HG03378 (cell line): ENCODE measurements around the gene FBXL22.
"Not testable (repeated sequence)": the region's sequence is repeated elsewhere in the genome, so short reads cannot be mapped to it uniquely, and the experiment has no call there.

Source experiments
- ATAC-seq: cut with Tn5 transposase; IDR thresholded peaks from one replicate; pipeline ENCODE4 v1.9.1; 2021; ENCODE audit warnings: mild to moderate bottlenecking, moderate library complexity; ENCODE audit not compliant: unreplicated experiment

FBXL22 gene

DNA sequence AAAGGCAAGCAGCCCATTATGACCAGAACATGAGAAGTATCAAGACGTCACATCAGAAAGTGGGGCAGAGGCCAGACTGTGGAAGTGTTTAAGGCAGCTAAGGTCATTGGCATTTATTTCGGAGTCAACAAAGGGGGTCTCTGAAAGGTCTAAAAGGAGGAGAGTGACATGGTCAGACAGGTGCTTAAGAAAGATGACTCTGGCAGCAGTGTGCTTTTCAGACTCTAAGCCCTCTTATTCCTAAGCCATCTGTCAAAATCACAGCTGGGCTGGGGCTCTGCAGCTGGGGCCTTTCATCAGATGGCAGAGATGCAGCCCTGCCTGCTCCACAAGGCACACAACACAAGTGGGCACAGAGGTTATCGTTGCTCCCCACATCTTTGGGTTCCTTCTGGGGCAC is 14.0 kb downstream of the FBXL22 start:
- no peak for ATAC-seq

DNA sequence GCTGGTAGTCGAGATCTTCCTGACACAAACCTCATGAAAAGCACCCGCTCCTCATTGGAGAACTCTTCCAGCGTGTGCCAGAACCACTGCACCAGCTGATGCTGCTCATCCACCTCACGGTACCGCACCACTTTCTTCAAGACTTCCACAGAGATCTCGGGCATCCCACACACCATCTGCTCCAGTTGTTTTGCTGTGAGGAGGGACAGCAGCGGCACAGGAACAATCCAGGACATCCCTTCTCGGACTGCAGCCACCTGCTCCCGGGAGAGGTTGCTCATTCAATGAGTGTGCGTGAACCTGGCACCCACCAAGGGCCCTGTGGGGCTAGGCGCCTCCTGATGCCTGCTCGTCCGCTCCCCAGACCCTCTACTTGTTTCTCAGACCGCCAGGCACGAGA is 15.1 kb downstream of the FBXL22 start:
- no peak for ATAC-seq

DNA sequence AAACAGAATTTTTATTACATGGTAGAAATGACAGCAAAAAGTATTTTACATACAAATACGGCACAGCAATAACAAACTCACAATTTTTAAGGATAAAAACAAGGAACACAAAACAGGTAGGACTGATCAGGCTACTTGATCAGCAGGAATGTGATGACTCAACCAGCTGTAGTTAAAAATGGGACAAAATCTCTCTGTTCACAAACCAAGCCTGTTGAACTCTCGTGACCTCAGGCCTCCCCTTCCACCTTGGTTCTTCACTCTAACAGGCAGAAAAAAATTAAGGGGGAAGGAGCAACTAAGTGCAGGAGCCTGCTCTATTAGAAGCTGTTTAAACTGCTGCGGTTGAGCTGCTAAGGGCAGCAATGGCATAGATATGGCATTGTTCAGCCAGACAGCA is 18.7 kb downstream of the FBXL22 start:
- no peak for ATAC-seq

DNA sequence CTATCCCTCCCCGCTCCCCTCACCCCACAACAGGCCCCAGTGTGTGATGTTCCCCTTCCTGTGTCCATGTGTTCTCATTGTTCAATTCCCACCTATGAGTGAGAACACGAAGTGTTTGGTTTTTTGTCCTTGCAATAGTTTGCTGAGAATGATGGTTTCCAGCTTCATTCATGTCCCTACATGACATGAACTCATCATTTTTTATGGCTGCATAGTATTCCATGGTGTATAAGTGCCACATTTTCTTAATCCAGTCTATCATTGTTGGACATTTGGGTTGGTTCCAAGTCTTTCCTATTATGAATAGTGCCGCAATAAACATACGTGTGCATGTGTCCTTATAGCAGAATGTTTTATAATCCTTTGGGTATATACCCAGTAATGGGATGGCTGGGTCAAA is 20.0 kb downstream of the FBXL22 start:
- not testable (repeated sequence) for ATAC-seq

DNA sequence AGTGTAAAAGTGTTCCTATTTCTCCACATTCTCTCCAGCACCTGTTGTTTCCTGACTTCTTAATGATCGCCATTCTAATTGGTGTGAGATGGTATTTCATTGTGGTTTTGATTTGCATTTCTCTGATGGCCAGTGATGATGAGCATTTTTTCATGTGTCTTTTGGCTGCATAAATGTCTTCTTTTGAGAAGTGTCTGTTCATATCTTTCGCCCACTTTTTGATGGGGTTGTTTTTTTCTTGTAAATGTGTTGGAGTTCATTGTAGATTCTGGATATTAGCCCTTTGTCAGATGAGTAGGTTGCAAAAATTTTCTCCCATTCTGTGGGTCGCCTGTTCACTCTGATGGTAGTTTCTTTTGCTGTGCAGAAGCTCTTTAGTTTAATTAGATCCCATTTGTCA is 20.4 kb downstream of the FBXL22 start:
- not testable (repeated sequence) for ATAC-seq

DNA sequence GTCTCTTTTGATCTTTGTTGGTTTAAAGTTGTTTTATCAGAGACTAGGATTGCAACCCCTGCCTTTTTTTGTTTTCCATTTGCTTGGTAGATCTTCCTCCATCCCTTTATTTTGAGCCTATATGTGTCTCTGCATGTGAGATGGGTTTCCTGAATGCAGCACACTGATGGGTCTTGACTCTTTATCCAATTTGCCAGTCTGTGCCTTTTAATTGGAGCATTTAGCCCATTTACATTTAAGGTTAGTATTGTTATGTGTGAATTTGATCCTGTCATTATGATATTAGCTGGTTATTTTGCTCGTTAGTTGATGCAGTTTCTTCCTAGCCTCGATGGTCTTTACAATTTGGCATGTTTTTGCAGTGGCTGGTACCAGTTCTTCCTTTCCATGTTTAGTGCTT is 23.6 kb downstream of the FBXL22 start:
- not testable (repeated sequence) for ATAC-seq

DNA sequence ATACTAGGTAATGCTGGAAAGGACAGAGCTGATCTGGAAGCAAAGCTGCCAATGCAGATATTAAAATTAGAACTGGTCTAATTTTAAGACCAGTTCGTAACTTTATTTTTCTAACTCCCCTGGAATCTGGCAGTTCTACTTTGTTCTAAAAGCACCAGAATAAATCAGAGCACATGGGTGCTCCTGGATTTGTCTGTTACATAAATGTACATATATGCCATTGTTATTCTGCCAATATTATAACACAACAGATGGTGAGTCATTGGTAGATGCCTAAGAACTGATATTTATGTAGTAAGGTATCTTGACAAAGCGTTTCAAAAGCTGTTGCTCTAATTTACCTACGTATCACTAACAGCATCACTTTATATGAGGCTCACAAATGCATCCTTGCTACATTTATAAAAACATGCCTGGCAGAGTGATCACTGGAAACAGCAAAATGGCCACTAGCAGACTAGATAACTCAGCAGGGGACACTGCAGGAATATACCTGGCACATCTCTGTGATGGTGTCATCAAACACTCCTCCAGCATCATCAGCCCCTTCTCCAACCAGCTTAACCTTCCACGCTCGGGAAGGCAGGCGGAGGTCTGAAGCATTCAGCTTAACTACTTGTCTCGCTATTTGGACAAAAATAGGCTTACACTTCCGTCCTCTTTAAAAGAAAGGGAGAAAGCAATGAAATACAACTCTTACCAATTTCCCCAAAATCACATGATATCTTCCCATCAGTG is 26.2 kb downstream of the FBXL22 start:
- no peak for ATAC-seq

DNA sequence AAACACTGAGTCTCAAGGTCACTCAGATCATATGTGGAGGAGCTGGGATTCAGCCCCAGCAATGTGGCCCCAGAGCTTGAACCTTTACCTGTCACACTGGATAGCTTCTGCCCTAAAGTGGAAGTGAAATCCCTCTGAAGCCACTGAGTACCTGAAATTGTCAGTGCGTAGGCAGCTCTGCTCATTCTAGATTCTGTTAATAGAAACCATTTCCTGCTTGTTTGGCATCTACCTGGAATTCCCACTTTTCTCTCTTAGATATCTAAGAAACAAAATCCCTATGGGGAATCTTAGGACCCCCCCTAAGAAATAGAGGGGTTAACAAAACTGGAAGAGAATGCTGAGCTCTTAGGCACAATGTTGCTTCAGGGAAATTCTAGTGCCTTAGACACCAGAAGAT is 29.8 kb downstream of the FBXL22 start:
- no peak for ATAC-seq

DNA sequence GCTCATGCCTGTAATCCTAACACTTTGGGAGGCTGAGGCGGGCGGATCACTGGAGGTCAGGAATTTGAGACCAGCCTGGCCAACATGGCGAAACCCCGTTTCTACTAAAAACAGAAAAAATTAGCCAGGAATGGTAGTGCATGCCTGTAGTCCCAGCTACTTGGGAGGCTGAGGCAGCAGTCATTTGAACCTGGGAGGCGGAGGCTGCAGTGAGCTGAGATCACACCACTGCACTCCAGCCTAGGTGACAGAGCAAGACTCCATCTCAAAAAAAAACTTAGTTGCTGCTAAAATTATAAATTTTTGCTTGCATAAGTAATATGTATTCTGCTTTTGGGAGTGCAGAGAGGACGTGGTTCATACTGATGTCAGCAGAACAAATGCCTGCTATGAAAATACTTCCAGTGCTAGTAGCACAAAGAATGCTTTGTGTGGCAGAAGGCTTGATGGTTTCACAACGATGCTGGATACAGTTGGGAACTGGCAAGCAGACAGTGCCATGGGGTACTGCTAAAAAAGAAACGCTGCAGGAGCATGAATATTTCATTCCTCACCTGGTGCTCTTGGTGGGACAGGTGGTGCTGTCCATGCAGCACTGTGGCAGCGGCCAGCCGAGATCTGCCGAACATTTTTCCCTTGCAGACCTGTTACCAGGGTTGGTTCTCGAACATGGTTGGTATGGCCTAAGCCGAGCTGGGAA is 31.1 kb downstream of the FBXL22 start:
- ATAC-seq, result no peak

DNA sequence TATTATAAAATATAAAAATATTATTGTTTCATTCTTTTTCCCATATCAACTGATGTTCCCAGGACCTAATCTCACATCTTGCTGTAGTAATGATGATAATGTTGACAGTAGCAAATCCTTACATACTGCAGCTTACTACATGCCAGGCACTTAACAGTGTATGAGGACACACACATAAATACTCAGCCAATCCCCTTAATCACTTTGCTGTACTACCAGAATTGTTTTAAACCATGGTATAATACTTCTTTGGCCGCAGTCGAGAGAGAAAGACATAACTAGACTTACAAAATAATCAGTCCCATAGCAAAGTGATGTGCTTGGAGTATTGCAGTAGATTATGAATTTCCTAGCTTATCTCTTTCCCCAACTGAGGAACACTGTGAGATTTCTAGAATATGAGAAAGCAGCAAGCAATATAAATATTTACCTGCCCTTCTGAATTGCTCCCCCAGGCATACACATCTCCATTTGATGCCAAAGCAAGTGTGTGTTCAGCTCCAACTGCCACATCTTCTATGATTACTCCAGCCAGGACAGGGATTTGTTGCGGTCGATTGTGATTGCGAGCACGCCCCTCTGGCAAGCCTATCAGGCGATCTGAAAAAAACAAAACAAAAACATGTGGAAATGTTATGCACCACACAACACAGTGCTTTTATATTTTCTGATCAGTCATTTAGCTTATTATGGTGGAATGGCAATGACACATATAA is 33.0 kb downstream of the FBXL22 start:
- ATAC-seq, result no peak

DNA sequence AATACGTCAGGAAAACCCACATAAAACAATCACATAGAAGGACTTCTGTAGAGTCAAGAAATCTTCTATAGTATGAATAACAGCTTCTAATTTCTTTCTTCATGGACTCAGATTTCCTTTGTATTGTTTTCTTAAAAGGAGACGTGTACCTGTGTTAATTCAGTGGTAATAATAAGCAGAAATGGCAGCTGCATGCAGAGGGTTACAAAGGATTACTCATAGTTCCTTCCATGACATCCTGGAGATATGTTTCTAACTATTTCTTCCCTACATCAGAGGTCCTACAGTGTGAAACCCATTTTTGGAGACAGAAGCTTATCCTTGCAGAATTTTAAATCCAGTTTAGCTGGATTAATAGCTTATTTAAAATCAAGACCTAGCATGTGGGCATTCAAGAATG is 36.1 kb downstream of the FBXL22 start:
- no peak for ATAC-seq

DNA sequence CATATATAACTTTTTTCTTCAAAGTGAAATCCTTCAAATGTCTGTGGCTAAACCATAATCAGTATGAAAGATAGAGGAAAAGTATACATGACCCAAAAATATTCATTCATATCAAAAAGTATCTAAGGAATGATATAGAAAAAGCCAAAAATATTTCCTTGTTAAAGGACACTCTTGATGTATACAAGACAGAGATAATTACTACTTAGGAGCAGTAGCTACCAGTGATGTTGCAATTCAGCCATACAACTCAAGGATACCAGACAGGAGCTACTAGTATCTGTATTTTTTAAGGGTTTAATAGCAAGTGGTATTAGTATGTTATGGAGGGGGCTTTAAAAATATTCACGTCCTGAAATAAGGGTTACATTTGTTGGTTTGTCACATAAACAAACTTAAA is 37.0 kb downstream of the FBXL22 start:
- ATAC-seq, result no peak

DNA sequence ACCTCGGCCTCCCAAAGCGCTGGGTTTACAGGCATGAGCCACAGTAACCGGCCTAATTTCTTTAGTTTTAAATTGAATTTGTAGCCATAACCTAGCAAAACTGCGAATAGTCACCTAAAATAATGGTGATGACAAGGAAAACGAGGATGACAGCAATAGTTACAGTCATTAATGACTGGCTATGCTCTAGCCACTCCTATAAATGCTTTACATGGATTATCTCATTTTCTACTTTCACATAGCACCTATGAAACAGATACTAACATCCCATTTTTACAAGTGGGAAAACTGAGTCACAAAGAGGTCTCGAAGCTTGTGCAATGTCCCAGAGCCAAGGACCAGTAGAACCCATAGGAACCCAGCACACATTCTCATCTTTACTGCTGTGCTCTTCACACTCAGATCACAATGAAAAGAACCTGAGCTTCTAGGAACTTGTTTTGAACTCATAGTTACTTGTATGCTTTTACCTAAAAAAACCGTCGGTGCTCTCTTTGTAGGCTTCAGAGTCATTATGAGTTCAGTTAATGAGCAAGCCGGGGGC is 39.4 kb downstream of the FBXL22 start:
- ATAC-seq, result no peak

DNA sequence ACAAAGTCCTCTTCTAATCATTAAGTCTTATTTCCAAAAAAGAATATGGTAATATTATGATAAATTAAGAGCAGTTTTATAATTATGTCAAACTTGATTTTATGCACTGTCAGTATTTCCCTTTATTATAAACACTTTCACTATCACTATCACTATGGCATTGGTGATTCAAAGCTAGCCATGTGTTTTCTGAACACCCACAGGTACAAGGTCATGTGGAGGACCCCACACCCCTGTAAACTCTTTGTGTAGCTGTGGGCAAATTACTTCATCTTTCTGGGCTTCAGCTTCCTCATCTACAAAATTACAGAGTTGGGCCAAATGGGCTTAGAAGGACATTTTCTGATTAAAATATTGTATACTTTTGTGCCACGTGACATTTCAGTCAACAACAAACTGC is 41.7 kb downstream of the FBXL22 start:
- ATAC-seq, result no peak

DNA sequence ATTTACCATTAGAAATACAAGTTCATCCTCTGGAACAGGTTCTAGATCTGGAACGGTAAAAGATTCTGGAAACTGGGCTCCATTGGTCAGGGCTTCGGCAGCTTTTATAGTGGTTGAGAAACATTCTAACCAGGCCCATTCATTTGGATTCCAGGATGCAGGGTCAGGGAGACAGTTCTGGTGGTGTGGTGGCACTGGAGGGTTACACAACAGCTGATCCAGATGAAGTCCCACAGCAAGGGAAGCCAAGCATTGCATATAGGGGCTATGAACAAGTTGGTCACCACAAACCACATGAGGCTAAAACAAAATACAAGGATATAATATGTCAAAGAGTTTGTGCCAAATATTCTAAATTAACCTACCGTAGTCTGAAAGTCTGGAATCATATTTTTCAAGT is 43.0 kb downstream of the FBXL22 start:
- ATAC-seq, result no peak
